ENCODE results near the gene PRKCE. TPM values are rescaled to one million over a fixed set of nuclear protein-coding genes. Genes with fewer than 3 reads are reported as not detected.
A peak's percentile ranks its signal among the peaks of the same experiment; 100 is the strongest.
"Not testable (repeated sequence)": the region's sequence is repeated elsewhere in the genome, so short reads cannot be mapped to it uniquely, and the experiment has no call there.

The PRKCE gene
- total RNA-seq, 1 donor from 2014 or later, result 15.7 TPM

DNA sequence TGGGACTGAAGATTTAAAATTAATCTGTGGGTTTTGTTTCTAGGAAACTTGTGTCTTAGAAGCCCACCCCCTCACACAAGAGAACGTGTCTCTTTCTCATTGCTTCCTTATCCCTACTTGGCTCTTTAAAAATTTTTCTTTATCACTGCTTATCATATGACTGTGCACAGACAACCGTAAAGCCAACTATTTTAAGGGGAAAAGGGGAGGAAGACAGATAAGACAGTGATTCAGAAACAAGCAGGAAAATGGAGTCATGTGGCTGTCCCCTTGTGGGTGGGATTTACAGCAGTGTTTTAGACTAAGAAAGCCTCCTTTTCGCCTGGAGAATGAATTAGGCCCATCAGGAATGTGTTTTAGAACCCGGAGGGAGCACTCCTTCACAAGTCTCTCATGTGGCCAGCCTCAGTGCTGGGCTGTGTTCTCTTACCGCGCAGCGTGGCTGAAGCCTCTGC, 17.6 kb downstream of the PRKCE start:
- no peak for DNase-seq

GRCh38 chr2:45670646-45671045, 19.2 kb downstream of the PRKCE start:
- DNase-seq, result no peak

DNA sequence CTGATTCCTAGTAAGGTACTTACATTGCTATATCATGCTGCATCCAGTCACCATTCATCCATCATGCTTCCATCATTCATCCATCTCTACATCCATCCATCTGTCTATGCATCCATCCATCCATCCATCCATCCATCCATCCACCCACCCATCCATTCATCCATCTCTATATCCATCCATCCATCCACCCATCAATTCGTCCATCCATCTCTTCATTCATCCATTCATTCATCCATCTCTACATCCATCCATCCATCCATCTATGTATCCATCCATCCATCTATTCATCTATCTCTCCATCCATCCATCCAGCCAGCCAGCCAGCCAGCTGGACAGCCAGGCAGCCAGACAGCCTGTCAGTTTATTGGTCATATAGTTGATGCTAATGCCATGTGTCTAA, 20.7 kb downstream of the PRKCE start:
- no peak for DNase-seq

DNA sequence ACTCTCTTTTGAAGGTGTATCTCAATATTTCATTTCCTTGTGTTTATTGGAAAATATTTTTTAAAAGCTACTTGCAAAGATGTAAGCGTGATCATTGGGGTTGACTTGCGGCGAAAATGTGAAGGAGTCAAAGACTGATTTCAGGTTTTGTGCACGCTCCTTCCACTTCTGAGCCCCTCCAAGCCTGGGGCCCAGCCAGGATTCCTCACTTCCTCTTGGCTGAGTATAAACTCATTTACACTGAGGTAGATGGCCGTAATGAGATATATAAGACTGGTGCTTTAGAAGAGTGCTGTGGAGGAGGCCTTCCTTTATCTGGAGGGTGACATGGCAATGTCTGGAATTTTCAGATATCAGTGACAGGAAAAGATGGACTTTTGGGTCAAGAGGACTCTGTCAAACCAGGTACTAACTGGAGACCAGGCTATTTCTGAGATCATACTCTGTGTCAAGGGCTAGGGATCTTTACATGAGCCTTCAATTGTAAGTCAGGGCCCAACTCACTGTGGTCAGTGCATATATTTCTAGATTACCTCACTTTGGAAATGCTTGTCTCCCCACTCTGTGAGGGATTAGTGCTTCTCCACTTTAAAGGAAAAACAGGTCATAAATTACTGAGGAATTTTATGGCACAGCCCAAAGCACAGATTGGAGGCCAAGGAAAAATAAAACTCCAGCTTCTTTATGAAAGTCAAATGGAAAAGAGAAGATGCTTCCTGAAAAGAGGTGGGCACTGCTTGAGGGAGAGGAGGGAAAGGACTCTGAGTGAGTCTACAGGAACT, 22.8 kb downstream of the PRKCE start:
- no peak for DNase-seq

DNA sequence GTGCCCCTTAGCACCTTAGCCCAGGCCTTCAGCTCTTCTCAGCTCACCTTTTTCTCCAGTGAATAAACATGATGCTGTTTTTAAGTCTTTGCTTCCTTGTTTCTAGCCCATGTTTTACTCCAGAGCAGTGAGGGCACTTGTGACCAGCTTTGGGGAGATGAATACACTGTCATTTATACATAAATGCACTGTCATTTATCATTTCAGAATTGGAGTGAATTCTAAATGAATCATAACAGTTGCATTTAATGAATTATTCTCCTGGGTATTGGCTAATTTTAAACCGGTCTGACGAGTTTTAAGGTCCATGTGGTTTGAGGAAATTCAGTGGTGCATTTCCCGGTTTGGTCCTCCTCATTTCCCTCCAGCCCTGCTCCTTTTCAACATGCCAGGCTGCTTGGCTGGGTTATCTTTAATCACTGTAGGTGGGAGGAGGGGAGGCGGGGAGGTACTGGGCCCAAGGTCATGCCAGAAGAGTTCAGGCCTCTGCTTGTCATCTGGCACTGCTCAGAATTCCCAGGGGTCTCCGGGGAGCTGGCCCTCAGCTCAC, 23.9 kb downstream of the PRKCE start:
- no peak for DNase-seq

- DNase-seq, result no peak
Observed at GRCh38 chr2:45676088-45676487, 24.6 kb downstream of the PRKCE start.

DNA sequence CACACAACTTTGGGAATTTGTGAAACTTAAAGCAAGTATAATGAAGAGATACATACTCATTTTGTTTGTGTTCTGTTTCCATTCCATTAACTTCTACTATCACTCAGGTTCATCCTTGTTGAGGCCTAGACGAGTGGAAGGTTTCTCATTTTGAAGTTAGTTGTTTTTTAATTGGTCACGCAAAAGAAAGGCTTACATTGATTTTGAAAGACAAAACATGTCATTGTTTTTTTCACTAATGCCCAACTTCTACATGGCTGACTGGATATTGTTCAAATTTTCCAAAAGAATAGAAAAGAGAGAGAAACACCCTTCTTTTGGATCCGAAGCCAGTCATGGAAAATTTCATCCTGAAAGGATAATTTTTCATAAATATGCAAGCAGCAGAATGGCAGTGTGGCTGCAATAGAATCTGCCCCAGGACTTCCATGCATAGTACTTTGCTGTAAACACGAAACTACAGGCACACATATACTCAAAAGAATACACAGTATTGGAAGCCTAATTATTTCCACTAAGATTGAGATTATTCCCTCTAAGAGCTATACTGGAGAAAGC, 27.4 kb downstream of the PRKCE start:
- no peak for DNase-seq

DNA sequence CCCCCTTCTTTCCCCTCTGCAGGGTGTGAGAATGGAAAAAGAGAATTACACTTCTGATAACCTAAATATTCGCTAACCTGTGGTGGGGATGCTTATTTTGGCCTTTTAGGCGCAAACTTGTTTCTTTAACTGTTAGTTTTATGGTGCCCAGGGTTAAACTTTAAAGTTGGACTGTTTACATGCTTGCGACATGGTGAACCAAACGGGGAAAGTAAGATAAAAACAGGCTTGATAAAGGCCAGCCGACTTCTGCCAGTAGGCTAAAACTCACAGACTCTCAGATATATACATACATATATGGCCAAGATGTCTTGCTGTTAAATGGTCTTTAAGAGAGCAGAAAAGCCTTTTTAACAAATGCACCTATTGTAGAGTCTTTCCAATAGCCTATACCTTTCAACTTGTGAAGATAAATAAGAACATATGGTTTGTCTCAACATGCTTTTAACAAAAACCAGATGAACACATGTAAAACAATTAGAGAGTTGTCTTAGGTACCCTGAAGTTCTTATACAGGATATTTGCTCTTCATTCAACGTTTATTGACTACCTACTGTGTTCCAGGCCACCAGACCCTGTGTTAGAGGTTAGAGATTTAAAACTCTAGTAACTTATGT, 29.0 kb downstream of the PRKCE start:
- DNase-seq, result peak; percentile 14

DNA sequence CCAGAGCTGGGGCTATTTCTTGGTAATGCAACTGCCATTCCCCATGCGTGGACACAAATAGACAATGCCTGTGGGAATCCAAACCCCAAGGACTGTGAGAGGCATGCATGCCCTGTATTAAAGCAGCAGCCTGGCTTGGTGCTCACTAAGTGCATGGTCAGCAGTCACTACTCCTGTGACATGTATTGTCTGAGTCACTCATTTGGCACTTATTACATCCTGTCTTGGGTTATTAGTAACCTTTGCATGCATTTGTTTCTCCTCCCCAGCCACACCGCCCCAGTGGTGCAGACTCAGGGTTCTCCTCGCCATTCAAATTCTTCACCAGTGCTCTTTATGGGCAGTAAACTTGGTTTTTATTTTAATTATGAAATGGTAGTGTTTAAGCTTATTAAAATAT, 30.2 kb downstream of the PRKCE start:
- peak; percentile 8 for DNase-seq

GRCh38 chr2:45683292-45683691, 31.8 kb downstream of the PRKCE start:
- DNase-seq, result no peak

GRCh38 chr2:45684756-45685155, 33.3 kb downstream of the PRKCE start:
- no peak for DNase-seq

- DNase-seq, result no peak
Observed at GRCh38 chr2:45685260-45685659, 33.8 kb downstream of the PRKCE start.

DNA sequence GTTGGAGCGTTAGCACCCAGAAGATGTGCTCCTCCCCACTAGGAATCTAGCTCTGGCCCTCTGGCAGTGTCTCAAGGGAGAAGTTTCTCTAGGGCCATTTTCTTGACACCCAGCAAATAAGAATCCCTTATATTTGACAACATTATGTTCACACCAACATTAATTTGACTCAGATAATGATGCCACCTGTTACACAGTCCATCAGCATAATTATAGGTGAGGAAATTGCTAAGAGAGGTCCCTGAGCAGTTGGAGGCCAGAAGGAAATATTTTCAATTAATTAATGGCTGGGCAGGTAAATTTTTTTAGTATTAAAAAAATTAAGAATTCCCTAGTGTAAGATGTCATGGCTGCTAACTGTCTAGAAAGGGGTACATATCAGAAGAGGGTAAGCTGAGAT, 36.5 kb downstream of the PRKCE start:
- no peak for DNase-seq

DNA sequence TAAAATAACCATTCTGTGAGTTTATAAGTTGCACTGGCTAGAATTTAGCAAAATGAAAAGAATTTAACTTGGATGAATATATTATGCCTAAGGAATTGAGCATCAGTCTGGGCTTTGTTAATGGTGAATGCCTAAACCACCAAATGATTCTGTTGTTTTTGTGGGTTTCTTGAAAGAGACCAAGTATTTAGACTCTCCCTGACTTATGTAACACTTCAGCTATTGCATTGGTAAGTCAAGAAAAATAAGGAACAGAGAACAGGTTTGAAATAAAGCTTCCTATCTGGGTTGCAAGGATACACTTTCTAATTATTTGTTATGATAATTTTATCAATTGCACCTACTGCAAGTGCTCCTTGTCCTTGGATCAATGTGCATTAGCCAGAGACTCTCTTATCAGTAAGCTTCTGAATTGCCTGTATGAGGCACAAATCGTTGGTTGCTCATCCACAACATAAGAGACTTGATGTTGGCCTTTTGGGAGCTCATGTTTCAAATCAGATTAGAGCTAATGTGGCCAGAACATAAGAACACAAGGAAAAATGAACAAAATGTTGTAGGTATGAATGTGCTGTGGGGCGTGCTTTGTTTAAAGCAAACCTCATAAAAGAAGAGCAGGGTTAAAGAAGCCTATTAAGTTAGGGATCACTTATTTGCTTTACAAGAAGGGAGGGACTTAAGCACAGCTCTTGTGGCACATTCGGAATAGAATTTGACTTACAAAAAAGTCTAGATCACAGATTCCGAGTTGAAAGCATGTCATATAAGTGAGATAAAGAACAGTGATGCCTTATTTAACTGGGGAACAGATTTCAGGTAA, 37.2 kb downstream of the PRKCE start:
- no peak for DNase-seq

GRCh38 chr2:45690231-45690630, 38.8 kb downstream of the PRKCE start:
- DNase-seq, result peak; percentile 19

DNA sequence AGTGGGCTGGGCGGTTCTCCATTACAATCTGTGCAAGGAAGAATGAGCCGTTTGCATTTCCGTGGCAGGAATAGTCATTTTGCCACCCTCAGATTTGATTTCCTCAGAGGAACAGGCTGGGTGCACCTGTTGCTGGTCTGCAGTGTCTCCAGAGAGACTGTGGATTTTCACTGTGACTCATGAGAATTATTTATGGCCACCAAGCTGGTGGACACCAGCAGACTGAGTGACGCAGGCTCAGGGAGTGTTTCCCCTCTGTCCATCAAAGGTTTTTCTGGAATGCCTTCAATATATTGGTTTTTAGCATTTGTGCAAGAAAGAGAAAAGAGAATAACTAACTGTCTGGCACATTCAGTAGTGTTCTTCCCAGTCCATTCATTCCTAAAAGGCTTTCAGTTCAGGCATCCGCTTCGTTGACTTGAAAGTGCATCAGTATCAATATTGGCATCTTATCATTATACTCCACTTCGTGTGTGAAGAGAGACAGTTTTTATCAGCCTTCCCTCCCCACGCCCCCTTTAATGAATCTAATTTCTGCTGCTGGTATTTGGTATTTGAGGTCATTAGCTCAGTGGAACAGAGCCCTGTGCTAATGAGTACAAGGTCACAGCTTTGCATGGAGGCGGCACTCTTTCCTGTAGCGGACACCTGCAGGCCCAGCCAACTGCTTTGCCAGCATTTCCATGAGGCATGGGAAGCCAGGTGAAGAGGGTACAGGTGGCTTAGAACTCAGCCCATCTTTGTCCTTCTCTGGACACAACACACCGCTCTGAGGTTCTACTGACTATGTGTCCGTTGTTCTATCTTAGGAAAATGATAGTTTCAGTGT, 39.9 kb downstream of the PRKCE start:
- DNase-seq, result peak; percentile 40

DNA sequence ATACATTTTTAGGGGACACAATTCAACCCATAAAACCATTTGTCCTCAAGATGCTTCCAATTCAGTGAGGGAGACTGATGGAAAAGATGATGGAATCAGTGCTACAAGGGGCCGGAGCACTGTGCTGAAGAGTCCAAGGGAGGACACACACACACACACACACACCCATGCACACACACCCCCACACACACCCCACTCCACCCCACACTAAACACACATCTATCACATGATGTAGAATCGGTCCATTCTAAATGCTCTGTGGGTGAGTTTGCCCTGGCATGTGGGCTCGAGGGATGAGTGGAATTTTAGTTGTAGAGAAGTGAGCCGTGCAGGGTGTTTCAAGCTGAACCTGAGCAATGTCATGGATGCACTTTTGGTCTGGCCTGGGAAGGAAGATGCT, 41.1 kb downstream of the PRKCE start:
- no peak for DNase-seq

- not testable (repeated sequence) for DNase-seq
Observed at GRCh38 chr2:45695480-45696007, 44.1 kb downstream of the PRKCE start.

DNA sequence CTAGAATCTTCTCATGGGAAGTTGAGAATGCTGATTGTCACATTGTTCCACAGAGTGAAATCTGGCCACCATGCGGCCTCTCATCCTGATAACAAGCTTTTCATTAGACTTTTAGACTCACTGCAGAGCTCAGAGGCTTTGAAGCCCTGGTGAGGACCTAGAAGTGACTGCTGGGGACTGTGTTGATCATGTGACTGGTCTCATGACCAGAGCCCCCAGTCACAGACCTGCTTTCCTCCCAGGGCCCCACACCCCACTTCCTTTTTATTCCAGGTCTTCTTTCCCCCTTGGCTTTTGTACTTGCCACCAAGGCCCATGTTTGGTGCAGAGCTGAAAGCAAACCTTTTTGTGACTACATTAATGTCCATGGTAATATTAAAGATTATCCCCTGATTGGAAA, 45.2 kb downstream of the PRKCE start:
- no peak for DNase-seq

DNA sequence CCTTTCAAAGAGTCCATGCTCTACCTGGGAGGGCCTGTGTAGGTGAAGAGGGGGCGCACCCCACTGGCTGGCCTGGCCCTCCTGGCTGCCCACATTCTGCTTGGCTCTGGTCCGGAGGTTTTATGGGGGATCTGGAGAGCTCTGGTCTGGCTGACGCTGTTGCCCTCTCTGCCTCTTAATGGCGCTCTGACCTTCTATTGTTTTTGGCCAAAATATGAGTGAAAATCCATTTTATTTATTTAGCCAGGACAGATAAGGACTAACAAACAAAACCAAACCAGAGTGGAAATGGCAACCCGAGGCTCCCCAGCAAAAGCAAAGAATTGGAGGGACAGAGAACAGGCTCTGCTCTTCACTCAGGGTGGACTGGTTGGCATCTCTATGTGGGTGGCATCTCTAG, 45.7 kb downstream of the PRKCE start:
- no peak for DNase-seq

GRCh38 chr2:45698554-45698953, 47.1 kb downstream of the PRKCE start:
- no peak for DNase-seq

Measured in tongue (tissue), 2 donors.